Caco-2 (cell line): Measurements from ENCODE around the gene THAP11. TPM values are rescaled to one million over a fixed set of nuclear protein-coding genes. Genes with fewer than 3 reads are reported as not detected.
A peak's percentile ranks its signal among the peaks of the same experiment; 100 is the strongest.

Source experiments
- BruUV-seq: library from RNA; stranded (reverse); fragments of 400-500 nt; replicated peaks from 2 replicates; lab custom pipeline; 2021; lab: Mats Ljungman, UMichigan
- CTCF ChIA-PET: fragments of 300-600 bp; sonication (Branson Sonifier 250); formaldehyde crosslinking; loops from one replicate; lab custom pipeline; 2022; ENCODE audit warnings: antibody characterized with exemption; lab: Charles Lee
- POLR2A ChIA-PET: fragments of 300-600 bp; sonication (Branson Sonifier 250); formaldehyde crosslinking; loops from one replicate; lab custom pipeline; 2022; ENCODE audit warnings: antibody characterized with exemption; lab: Charles Lee
- DNase-seq, 2 experiments: peaks; one replicate each; pipeline versions ENCODE4 v3.0.0 to v3.0.0-alpha.2; 2020 to 2022
- H3K27me3 ChIP-seq: replicated peaks from 2 replicates; pipeline ENCODE4 v1.6.0; 2011; ENCODE audit warnings: low read length; ENCODE audit not compliant: control insufficient read depth, insufficient read depth
- H3K36me3 ChIP-seq: 2 replicates; pipeline ENCODE4 v1.5.1; 2011; ENCODE audit warnings: low read length; ENCODE audit not compliant: control insufficient read depth, insufficient read depth
- H3K4me1 ChIP-seq: fragments of 250-450 bp; sonication (Bioruptor Pico); 2 replicates; pipeline ENCODE4 v1.5.1; 2020; ENCODE audit warnings: mild to moderate bottlenecking
- H3K4me3 ChIP-seq: 2 replicates; pipeline ENCODE4 v1.5.1; 2011; ENCODE audit warnings: low read depth, mild to moderate bottlenecking, control low read depth, low read length
- H3K9me3 ChIP-seq: fragments of 250-450 bp; sonication (Bioruptor Pico); 2 replicates; pipeline ENCODE4 v1.5.1; 2020; ENCODE audit warnings: mild to moderate bottlenecking, moderate library complexity
- H3K27ac Mint-ChIP-seq: one replicate; pipeline ENCODE4 v1.8.0; 2022; ENCODE audit warnings: mixed read lengths; ENCODE audit not compliant: unreplicated experiment
- H3K27me3 Mint-ChIP-seq: one replicate; pipeline ENCODE4 v1.8.0; 2022; ENCODE audit warnings: mixed read lengths; ENCODE audit not compliant: insufficient read depth, unreplicated experiment
- H3K36me3 Mint-ChIP-seq: one replicate; pipeline ENCODE4 v1.8.0; 2022; ENCODE audit warnings: mild to moderate bottlenecking, mixed read lengths; ENCODE audit not compliant: insufficient read depth, unreplicated experiment
- H3K4me1 Mint-ChIP-seq: one replicate; pipeline ENCODE4 v1.8.0; 2022; ENCODE audit warnings: low read depth, mixed read lengths; ENCODE audit not compliant: unreplicated experiment
- H3K4me3 Mint-ChIP-seq: one replicate; pipeline ENCODE4 v1.8.0; 2022; ENCODE audit warnings: mild to moderate bottlenecking, moderate library complexity, mixed read lengths; ENCODE audit not compliant: unreplicated experiment
- H3K9me3 Mint-ChIP-seq: one replicate; pipeline ENCODE4 v1.8.0; 2022; ENCODE audit warnings: mixed read lengths; ENCODE audit not compliant: unreplicated experiment
- CTCF ChIP-seq, 2 experiments: fragments of 200-600 bp in 1 of 2; IDR thresholded peaks; 1 replicate in 1 of 2; 2 replicates in 1 of 2; pipeline versions ENCODE4 v1.5.1 to v1.8.0; 2011 to 2022; ENCODE audit warnings: antibody characterized with exemption in 1 of 2, control low read depth in 1 of 2, inconsistent platforms in 1 of 2, low read depth in 1 of 2, low read length in 1 of 2, mild to moderate bottlenecking in 1 of 2, moderate library complexity in 1 of 2; ENCODE audit not compliant: insufficient read depth in 1 of 2, severe bottlenecking in 1 of 2, unreplicated experiment in 1 of 2
- intact Hi-C: fragments of 100-400 bp; cut with micrococcal nuclease; formaldehyde crosslinking; loops from one replicate; pipeline ENCODE4 v1.10.0; 2022; ENCODE audit not compliant: unreplicated experiment
- total RNA-seq: library from RNA; stranded (reverse); gene quantifications from 2 replicates; pipeline ENCODE4 v1.2.3, GENCODE V29; 2022

The THAP11 gene
- total RNA-seq, 1 experiment from 2014 or later, result 46.8 TPM

- no peak for DNase-seq
- no peaks in the 10 kb centered on the region for H3K27me3 ChIP-seq
- Mint-ChIP-seq H3K9me3 (no peaks in the 10 kb centered on the region), H3K4me1 (peaks cover 6% of the 10 kb centered on the region), H3K36me3 (peaks cover 20% of the 10 kb centered on the region), H3K4me3 (no peak overlapping the region), H3K27me3 (no peaks in the 10 kb centered on the region), H3K27ac (no peak overlapping the region)
- ChIA-PET POLR2A (no interaction called here), CTCF (no interaction called here)
- TF ChIP-seq CTCF (IDR thresholded peaks at IDR 0.05; ENCODE audit: insufficient read depth in 1 of 2, low read depth in 1 of 2, low read length in 1 of 2, severe bottlenecking in 1 of 2, unreplicated experiment in 1 of 2), result no peak
- no TSS peak for BruUV-seq
- no peaks in the 10 kb centered on the region; the same call in 1 of the 2 replicates for H3K4me1 ChIP-seq
- H3K36me3 ChIP-seq, result peaks cover 11% of the 10 kb centered on the region
- no peaks in the 10 kb centered on the region for H3K9me3 ChIP-seq
- no peak overlapping the region for H3K4me3 ChIP-seq
- intact Hi-C loops, result no loop called here
Measured at GRCh38 chr16:67828651-67829050, 13.5 kb upstream of the THAP11 start.

- H3K27me3 Mint-ChIP-seq, result no peaks in the 10 kb centered on the region
- no peaks in the 10 kb centered on the region; the same call in 1 of the 2 replicates for H3K4me1 ChIP-seq
- intact Hi-C loops, result no loop called here
- no peaks in the 10 kb centered on the region for H3K27me3 ChIP-seq
- ChIA-PET POLR2A (interaction anchor here (1.0 to 1.5 kb wide), 5 partner anchors 16 to 114 kb away, joined by 3 to 7 read pairs (median 3); partner anchors contain the start of genes GFOD2, RANBP10 and TSNAXIP1), CTCF (interaction anchor here (1.0 to 2.1 kb wide), 8 partner anchors 13 to 312 kb away, joined by 3 to 14 read pairs (median 6); partner anchors contain the start of genes GFOD2, NUTF2, RANBP10 and TSNAXIP1)
- H3K36me3 ChIP-seq, result peaks cover 11% of the 10 kb centered on the region
- no peak for DNase-seq
- peaks cover 24% of the 10 kb centered on the region for H3K36me3 Mint-ChIP-seq
- TF ChIP-seq CTCF (IDR thresholded peaks at IDR 0.05; ENCODE audit: insufficient read depth in 1 of 2, low read depth in 1 of 2, low read length in 1 of 2, severe bottlenecking in 1 of 2, unreplicated experiment in 1 of 2), result no peak
- peaks cover 6% of the 10 kb centered on the region for H3K4me1 Mint-ChIP-seq
- H3K4me3 ChIP-seq, result peak overlapping the region; percentile 83
- H3K9me3 Mint-ChIP-seq, result no peaks in the 10 kb centered on the region
- no peaks in the 10 kb centered on the region for H3K9me3 ChIP-seq
- no TSS peak for BruUV-seq
- H3K27ac Mint-ChIP-seq, result peak overlapping the region; percentile 92
- peak overlapping the region; percentile 99 for H3K4me3 Mint-ChIP-seq
Measured at GRCh38 chr16:67833030-67833414, 9.1 kb upstream of the THAP11 start.

- no peaks in the 10 kb centered on the region; the same call in 1 of the 2 replicates for H3K4me1 ChIP-seq
- intact Hi-C loops, result no loop called here
- H3K27me3 ChIP-seq, result no peaks in the 10 kb centered on the region
- ChIA-PET CTCF (interaction anchor here (0.6 to 2.1 kb wide), 11 partner anchors 12 to 313 kb away, joined by 3 to 14 read pairs (median 6); partner anchors contain the start of genes GFOD2, NUTF2, RANBP10 and TSNAXIP1), POLR2A (interaction anchor here (0.7 to 1.5 kb wide), 8 partner anchors 13 to 114 kb away, joined by 3 to 7 read pairs (median 3); partner anchors contain the start of genes GFOD2, NUTF2, PSMB10 and RANBP10)
- DNase-seq, result peak; percentile 94 to 96
- TF ChIP-seq CTCF (IDR thresholded peaks at IDR 0.05; ENCODE audit: insufficient read depth in 1 of 2, low read depth in 1 of 2, low read length in 1 of 2, severe bottlenecking in 1 of 2, unreplicated experiment in 1 of 2), result no peak
- Mint-ChIP-seq H3K4me1 (peaks cover 6% of the 10 kb centered on the region), H3K4me3 (peak overlapping the region; percentile 99), H3K27me3 (no peaks in the 10 kb centered on the region), H3K27ac (peak overlapping the region; percentile 92), H3K9me3 (no peaks in the 10 kb centered on the region), H3K36me3 (peaks cover 20% of the 10 kb centered on the region)
- peaks cover 11% of the 10 kb centered on the region for H3K36me3 ChIP-seq
- H3K4me3 ChIP-seq, result peak overlapping the region; percentile 83
- BruUV-seq, result TSS peak; percentile 41
- H3K9me3 ChIP-seq, result no peaks in the 10 kb centered on the region
Measured at GRCh38 chr16:67833415-67834241, 8.5 kb upstream of the THAP11 start.
